Measurements from ENCODE around the gene RAB28.
"Not testable (repeated sequence)": the region's sequence is repeated elsewhere in the genome, so short reads cannot be mapped to it uniquely, and the experiment has no call there.

DNA sequence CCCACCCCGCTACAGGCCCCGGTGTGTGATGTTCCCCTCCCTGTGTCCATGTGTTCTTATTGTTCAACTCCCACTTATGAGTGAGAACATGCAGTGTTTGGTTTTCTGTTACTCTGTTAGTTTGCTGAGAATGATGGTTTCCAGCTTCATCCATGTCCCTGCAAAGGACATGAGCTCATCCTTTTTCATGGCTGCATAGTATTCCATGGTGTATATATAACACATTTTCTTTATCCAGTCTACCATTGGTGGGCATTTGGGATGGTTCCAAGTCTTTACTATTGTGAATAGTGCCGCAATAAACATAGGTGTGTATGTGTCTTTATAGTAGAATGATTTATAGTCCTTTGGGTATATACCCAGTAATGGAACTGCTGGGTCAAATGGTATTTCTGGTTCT, 78.0 kb downstream of the RAB28 start:
- TF ChIP-seq, protein P1, sequence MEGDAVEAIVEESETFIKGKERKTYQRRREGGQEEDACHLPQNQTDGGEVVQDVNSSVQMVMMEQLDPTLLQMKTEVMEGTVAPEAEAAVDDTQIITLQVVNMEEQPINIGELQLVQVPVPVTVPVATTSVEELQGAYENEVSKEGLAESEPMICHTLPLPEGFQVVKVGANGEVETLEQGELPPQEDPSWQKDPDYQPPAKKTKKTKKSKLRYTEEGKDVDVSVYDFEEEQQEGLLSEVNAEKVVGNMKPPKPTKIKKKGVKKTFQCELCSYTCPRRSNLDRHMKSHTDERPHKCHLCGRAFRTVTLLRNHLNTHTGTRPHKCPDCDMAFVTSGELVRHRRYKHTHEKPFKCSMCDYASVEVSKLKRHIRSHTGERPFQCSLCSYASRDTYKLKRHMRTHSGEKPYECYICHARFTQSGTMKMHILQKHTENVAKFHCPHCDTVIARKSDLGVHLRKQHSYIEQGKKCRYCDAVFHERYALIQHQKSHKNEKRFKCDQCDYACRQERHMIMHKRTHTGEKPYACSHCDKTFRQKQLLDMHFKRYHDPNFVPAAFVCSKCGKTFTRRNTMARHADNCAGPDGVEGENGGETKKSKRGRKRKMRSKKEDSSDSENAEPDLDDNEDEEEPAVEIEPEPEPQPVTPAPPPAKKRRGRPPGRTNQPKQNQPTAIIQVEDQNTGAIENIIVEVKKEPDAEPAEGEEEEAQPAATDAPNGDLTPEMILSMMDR (conservative IDR thresholded peaks at IDR 0.05; ENCODE audit: low read length) = not testable (repeated sequence)
- not testable (repeated sequence) for TF ChIP-seq EZH2phosphoT487 (IDR thresholded peaks at IDR 0.05; ENCODE audit: borderline replicate concordance, low read depth, low read length)
